Osteoblast (primary cell): Measurements from ENCODE around the gene OSTF1. TPM values are rescaled to one million over a fixed set of nuclear protein-coding genes. Genes with fewer than 3 reads are reported as not detected.

ENCODE experiments used
- DNase-seq: peaks from one replicate; pipeline ENCODE4 v3.0.0; 2011; ENCODE audit warnings: low spot score, mixed read lengths; ENCODE audit not compliant: insufficient read length; ENCODE audit errors: missing footprints
- H2AFZ ChIP-seq: 2 replicates; pipeline ENCODE4 v1.6.0; 2011; ENCODE audit warnings: mild to moderate bottlenecking, low read length
- H3K27ac ChIP-seq: 2 replicates; pipeline ENCODE4 v1.5.1; 2011; ENCODE audit warnings: mild to moderate bottlenecking, low read depth, low read length, moderate library complexity
- H3K27me3 ChIP-seq: 2 replicates; pipeline ENCODE4 v1.6.0; 2012; ENCODE audit warnings: mild to moderate bottlenecking, control low read depth, inconsistent platforms, low read length, moderate library complexity; ENCODE audit not compliant: insufficient read depth
- H3K36me3 ChIP-seq: 2 replicates; pipeline ENCODE4 v1.5.1; 2011; ENCODE audit warnings: mild to moderate bottlenecking, low read length, control low read depth, moderate library complexity; ENCODE audit not compliant: insufficient read depth
- H3K4me1 ChIP-seq: 2 replicates; pipeline ENCODE4 v1.5.1; 2011; ENCODE audit warnings: mild to moderate bottlenecking, low read length, control low read depth, moderate library complexity; ENCODE audit not compliant: insufficient read depth
- H3K4me2 ChIP-seq: 2 replicates; pipeline ENCODE4 v1.6.0; 2011; ENCODE audit warnings: mild to moderate bottlenecking, low read length; ENCODE audit not compliant: insufficient read depth
- H3K4me3 ChIP-seq: fragments of 200-600 bp; sonication (generic); 3 replicates; pipeline ENCODE4 v1.5.1; 2012; ENCODE audit warnings: mild to moderate bottlenecking, low read length, inconsistent platforms; ENCODE audit not compliant: insufficient read depth
- H3K79me2 ChIP-seq: 2 replicates; pipeline ENCODE4 v1.6.0; 2012; ENCODE audit warnings: mild to moderate bottlenecking, low read length, control low read depth, inconsistent platforms; ENCODE audit not compliant: insufficient read depth
- H3K9me3 ChIP-seq: 2 replicates; pipeline ENCODE4 v1.5.1; 2011; ENCODE audit warnings: low read depth, low read length, control low read depth
- H4K20me1 ChIP-seq: 2 replicates; pipeline ENCODE4 v1.6.0; 2012; ENCODE audit warnings: mild to moderate bottlenecking, low read length, control low read depth; ENCODE audit not compliant: insufficient read depth
- CTCF ChIP-seq: IDR thresholded peaks from 2 replicates; pipeline ENCODE4 v1.5.1; 2011; ENCODE audit warnings: mild to moderate bottlenecking, low read depth, low read length, moderate library complexity; ENCODE audit errors: extremely low read depth
- total RNA-seq: library from RNA; depleted of rRNA; stranded (reverse); fragments of >200 nt; gene quantifications from 2 replicates; pipeline ENCODE4 v1.2.3, GENCODE V29; 2012

Gene OSTF1
- total RNA-seq, 1 donor = 30.0 TPM

- H3K27ac ChIP-seq = peak overlapping the region; percentile 85
Measured at GRCh38 chr9:75148561-75148960, 60.2 kb downstream of the OSTF1 start.

GRCh38 chr9:75149841-75150241, 61.5 kb downstream of the OSTF1 start:
- H3K79me2 ChIP-seq = no peaks in the 10 kb centered on the region
- H3K9me3 ChIP-seq = no peaks in the 10 kb centered on the region
- DNase-seq = no peak
- H2AFZ ChIP-seq = no peak overlapping the region
- H3K27ac ChIP-seq = no peak overlapping the region
- H3K4me1 ChIP-seq = peaks cover 23% of the 10 kb centered on the region
- TF ChIP-seq CTCF = no peak
- no peaks in the 10 kb centered on the region for H3K27me3 ChIP-seq
- H3K4me2 ChIP-seq = no peak overlapping the region
- peaks cover 4% of the 10 kb centered on the region for H3K36me3 ChIP-seq
- no peaks in the 10 kb centered on the region for H4K20me1 ChIP-seq
- H3K4me3 ChIP-seq = no peak overlapping the region

More at GRCh38 chr9:75148561-75148960, 60.2 kb downstream of the OSTF1 start:
- Histone ChIP-seq H2AFZ (no peak overlapping the region), H3K4me2 (peak overlapping the region; percentile 52), H3K4me1 (peaks cover 23% of the 10 kb centered on the region), H3K79me2 (no peaks in the 10 kb centered on the region), H3K27me3 (no peaks in the 10 kb centered on the region), H3K4me3 (no peak overlapping the region), H3K9me3 (no peaks in the 10 kb centered on the region), H4K20me1 (no peaks in the 10 kb centered on the region), H3K36me3 (peaks cover 4% of the 10 kb centered on the region)
- no peak for TF ChIP-seq CTCF
- DNase-seq = peak; percentile 89

GRCh38 chr9:75150512-75150911, 62.2 kb downstream of the OSTF1 start:
- peaks cover 23% of the 10 kb centered on the region for H3K4me1 ChIP-seq
- H2AFZ ChIP-seq = no peak overlapping the region
- no peak overlapping the region for H3K4me3 ChIP-seq
- TF ChIP-seq CTCF = no peak
- H3K4me2 ChIP-seq = no peak overlapping the region
- no peak for DNase-seq
- H4K20me1 ChIP-seq = no peaks in the 10 kb centered on the region
- peaks cover 4% of the 10 kb centered on the region for H3K36me3 ChIP-seq
- H3K27me3 ChIP-seq = no peaks in the 10 kb centered on the region
- H3K27ac ChIP-seq = no peak overlapping the region
- H3K79me2 ChIP-seq = no peaks in the 10 kb centered on the region
- no peaks in the 10 kb centered on the region for H3K9me3 ChIP-seq

GRCh38 chr9:75152416-75152815, 64.1 kb downstream of the OSTF1 start:
- TF ChIP-seq CTCF = no peak
- no peak overlapping the region for H3K4me3 ChIP-seq
- no peak overlapping the region for H3K4me2 ChIP-seq
- no peak overlapping the region for H2AFZ ChIP-seq
- no peak overlapping the region for H3K27ac ChIP-seq
- H3K36me3 ChIP-seq = peaks cover 4% of the 10 kb centered on the region
- peaks cover 13% of the 10 kb centered on the region for H3K4me1 ChIP-seq
- H3K27me3 ChIP-seq = no peaks in the 10 kb centered on the region
- H4K20me1 ChIP-seq = no peaks in the 10 kb centered on the region
- no peak for DNase-seq
- no peaks in the 10 kb centered on the region for H3K9me3 ChIP-seq
- no peaks in the 10 kb centered on the region for H3K79me2 ChIP-seq
